ENCODE results near the gene OGN.

OGN gene

GRCh38 chr9:92402360-92402759 is 2.0 kb downstream of the OGN start:
- TF ChIP-seq, protein P1, sequence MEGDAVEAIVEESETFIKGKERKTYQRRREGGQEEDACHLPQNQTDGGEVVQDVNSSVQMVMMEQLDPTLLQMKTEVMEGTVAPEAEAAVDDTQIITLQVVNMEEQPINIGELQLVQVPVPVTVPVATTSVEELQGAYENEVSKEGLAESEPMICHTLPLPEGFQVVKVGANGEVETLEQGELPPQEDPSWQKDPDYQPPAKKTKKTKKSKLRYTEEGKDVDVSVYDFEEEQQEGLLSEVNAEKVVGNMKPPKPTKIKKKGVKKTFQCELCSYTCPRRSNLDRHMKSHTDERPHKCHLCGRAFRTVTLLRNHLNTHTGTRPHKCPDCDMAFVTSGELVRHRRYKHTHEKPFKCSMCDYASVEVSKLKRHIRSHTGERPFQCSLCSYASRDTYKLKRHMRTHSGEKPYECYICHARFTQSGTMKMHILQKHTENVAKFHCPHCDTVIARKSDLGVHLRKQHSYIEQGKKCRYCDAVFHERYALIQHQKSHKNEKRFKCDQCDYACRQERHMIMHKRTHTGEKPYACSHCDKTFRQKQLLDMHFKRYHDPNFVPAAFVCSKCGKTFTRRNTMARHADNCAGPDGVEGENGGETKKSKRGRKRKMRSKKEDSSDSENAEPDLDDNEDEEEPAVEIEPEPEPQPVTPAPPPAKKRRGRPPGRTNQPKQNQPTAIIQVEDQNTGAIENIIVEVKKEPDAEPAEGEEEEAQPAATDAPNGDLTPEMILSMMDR (IDR thresholded peaks at IDR 0.05): no peak

DNA sequence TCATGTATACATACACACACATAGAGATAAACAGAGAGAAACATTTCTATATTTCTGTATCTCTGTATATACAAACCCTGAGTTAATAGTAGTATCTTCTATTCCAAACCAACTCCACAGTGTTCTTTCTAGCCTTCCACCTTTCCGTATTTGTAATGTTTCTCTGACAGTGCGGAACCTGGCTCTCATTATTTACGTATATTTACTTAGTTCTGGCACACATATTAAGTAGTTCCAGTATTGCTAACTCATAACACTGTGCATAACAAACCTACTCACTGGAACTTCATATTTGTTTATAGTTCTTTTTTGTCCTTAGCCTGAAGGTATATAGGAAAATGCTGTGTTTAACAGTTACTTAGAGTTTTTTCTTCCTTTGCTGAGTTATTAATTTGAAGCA is 6.5 kb downstream of the OGN start:
- TF ChIP-seq, protein P1 (IDR thresholded peaks at IDR 0.05): no peak

- TF ChIP-seq, protein P1 (IDR thresholded peaks at IDR 0.05): no peak
Observed at GRCh38 chr9:92395617-92396016, 8.8 kb downstream of the OGN start.

- TF ChIP-seq, protein P1 (IDR thresholded peaks at IDR 0.05): no peak
Observed at GRCh38 chr9:92393686-92394085, 10.7 kb downstream of the OGN start.

GRCh38 chr9:92392690-92393089 is 11.7 kb downstream of the OGN start:
- TF ChIP-seq, protein P1 (IDR thresholded peaks at IDR 0.05): no peak

GRCh38 chr9:92385953-92386352 is 18.4 kb downstream of the OGN start:
- TF ChIP-seq, protein P1 (IDR thresholded peaks at IDR 0.05): no peak

- TF ChIP-seq, protein P1 (IDR thresholded peaks at IDR 0.05): no peak
Observed at GRCh38 chr9:92385477-92385876, 18.9 kb downstream of the OGN start.

DNA sequence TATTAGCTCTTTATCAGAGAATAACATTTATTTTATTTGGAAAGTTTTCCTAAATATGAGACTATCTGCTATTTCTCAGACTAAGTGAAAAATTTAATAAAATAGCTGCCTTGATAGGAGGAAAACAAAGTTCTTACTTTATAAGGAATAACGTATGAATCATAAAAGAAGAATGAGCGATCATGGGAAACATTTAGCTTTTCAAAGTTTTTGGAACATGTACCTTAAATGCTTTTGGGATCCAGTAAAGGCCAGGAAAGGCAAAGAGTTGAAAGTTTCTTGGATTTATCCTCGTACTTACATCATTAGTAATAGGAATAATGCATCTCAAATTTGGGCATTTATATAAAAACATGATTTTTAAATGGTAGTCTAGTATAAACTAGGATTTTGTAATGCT is 19.4 kb downstream of the OGN start:
- TF ChIP-seq, protein P1 (IDR thresholded peaks at IDR 0.05): no peak
